T-helper 17 cell (primary cell): ENCODE results near the gene TMEM212. TPM values are rescaled to one million over a fixed set of nuclear protein-coding genes. Genes with fewer than 3 reads are reported as not detected.
"Not testable (repeated sequence)": the region's sequence is repeated elsewhere in the genome, so short reads cannot be mapped to it uniquely, and the experiment has no call there.

ENCODE experiments used
- ATAC-seq: fragments of 150-1000 bp; cut with Tn5 transposase; 2 replicates; pipeline ENCODE4 v1.10.0; 2021; ENCODE audit warnings: mild to moderate bottlenecking, moderate library complexity
- DNase-seq, 3 donors: peaks; one replicate each; pipeline versions ENCODE4 v3.0.0 to v3.0.0-alpha.2; 2020 to 2021
- H3K9me3 ChIP-seq: one replicate; pipeline ENCODE4 v1.7.0; 2013; ENCODE audit warnings: low read length, mild to moderate bottlenecking; ENCODE audit not compliant: control insufficient read depth, poor library complexity, severe bottlenecking
- H3K27ac Mint-ChIP-seq: one replicate; pipeline ENCODE4 v1.8.0; 2022; ENCODE audit warnings: mild to moderate bottlenecking, moderate library complexity, mixed read lengths
- H3K27me3 Mint-ChIP-seq: one replicate; pipeline ENCODE4 v1.8.0; 2022; ENCODE audit warnings: mixed read lengths
- H3K36me3 Mint-ChIP-seq: one replicate; pipeline ENCODE4 v1.8.0; 2022; ENCODE audit warnings: low read depth, mixed read lengths
- H3K4me1 Mint-ChIP-seq: one replicate; pipeline ENCODE4 v1.8.0; 2022; ENCODE audit warnings: mild to moderate bottlenecking, mixed read lengths
- H3K4me3 Mint-ChIP-seq: one replicate; pipeline ENCODE4 v1.8.0; 2022; ENCODE audit warnings: mild to moderate bottlenecking, moderate library complexity, mixed read lengths
- total RNA-seq, 4 donors: library from RNA in 2 of 4; stranded (reverse) in 2 of 4; gene quantifications; one replicate each; pipeline ENCODE4 v1.2.3 and lab custom pipeline; 2022 to 2026

TMEM212 gene
- total RNA-seq, 2 donors from 2014 or later, result not detected

GRCh38 chr3:171904829-171905228, 61.7 kb downstream of the TMEM212 start:
- H3K27ac Mint-ChIP-seq, result no peak overlapping the region
- H3K4me3 Mint-ChIP-seq, result no peak overlapping the region
- peaks cover 26% of the 10 kb centered on the region for H3K27me3 Mint-ChIP-seq
- ATAC-seq, result no peak
- H3K4me1 Mint-ChIP-seq, result no peaks in the 10 kb centered on the region
- H3K9me3 ChIP-seq, result no peaks in the 10 kb centered on the region
- peaks cover 3% of the 10 kb centered on the region for H3K36me3 Mint-ChIP-seq
- no peak for DNase-seq

- not testable (repeated sequence) for H3K27ac Mint-ChIP-seq, H3K4me3 Mint-ChIP-seq, H3K4me1 Mint-ChIP-seq, H3K9me3 ChIP-seq, H3K36me3 Mint-ChIP-seq, ATAC-seq, DNase-seq
- H3K27me3 Mint-ChIP-seq, result peaks cover 13% of the 10 kb centered on the region
Measured at GRCh38 chr3:171906503-171906902, 63.4 kb downstream of the TMEM212 start.

DNA sequence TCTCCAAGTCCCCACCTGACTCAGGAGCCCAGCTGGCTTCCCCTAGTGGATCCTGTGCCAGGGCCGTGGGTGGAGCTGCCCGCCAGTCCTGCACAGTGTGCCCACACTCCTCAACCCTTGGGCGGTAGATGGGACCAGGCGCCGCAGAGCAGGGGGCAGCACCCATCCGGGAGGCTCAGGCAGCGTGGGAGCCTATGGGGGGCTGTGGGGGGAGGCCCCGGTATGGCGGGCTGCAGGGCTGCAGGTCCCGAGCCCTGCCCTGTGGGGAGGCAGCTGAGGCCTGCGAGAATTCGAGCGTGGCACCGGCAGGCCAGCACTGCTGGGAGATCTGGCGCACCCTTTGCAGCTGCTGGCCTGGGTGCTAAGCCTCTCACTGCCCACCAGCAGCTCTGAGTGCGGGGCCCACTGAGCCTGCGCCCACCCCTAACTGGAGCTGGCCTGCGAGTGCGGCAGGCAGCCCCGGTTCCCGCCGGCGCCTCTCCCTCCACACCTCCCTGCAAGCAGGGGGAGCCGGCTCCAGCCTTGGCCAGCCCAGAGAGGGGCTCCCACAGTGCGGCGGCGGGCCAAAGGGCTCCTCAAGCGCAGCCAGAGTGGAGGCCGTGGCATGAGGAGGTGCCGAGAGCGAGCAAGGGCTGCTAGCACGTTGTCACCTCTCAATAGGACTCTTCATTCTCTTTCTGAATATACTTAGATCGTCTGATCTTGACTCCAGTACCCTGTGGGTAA, 64.0 kb downstream of the TMEM212 start:
- Mint-ChIP-seq H3K27me3 (peaks cover 7% of the 10 kb centered on the region), H3K27ac (no peak overlapping the region), H3K4me1 (no peaks in the 10 kb centered on the region), H3K36me3 (no peaks in the 10 kb centered on the region), H3K4me3 (no peak overlapping the region)
- DNase-seq, result no peak
- H3K9me3 ChIP-seq, result no peaks in the 10 kb centered on the region
- no peak for ATAC-seq

- H3K4me1 Mint-ChIP-seq, result no peaks in the 10 kb centered on the region
- DNase-seq, result no peak
- H3K9me3 ChIP-seq, result no peaks in the 10 kb centered on the region
- no peak overlapping the region for H3K27ac Mint-ChIP-seq
- ATAC-seq, result no peak
- peaks cover 5% of the 10 kb centered on the region for H3K27me3 Mint-ChIP-seq
- no peaks in the 10 kb centered on the region for H3K36me3 Mint-ChIP-seq
- no peak overlapping the region for H3K4me3 Mint-ChIP-seq
Measured at GRCh38 chr3:171907761-171908160, 64.6 kb downstream of the TMEM212 start.

DNA sequence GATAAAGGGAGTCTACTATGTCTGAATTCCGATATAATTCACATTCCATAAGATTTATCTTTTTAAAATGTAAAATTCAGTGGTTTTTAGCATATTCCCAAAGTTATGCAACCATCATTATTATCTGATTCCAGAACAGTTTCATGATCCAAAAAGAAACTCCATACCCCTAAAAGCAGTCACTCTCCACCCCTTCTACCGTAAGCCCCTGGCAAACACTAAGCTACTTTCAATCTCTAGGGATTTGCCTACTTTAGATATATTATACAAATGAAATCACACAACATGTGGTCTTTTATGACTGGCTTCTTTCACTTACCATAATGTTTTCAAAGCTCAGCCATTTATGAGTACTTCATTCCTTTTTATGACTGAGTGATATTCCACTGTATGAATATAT, 65.6 kb downstream of the TMEM212 start:
- Mint-ChIP-seq H3K4me1 (no peaks in the 10 kb centered on the region), H3K27me3 (peaks cover 1% of the 10 kb centered on the region), H3K27ac (no peak overlapping the region), H3K4me3 (no peak overlapping the region), H3K36me3 (no peaks in the 10 kb centered on the region)
- H3K9me3 ChIP-seq, result no peaks in the 10 kb centered on the region
- DNase-seq (no peak), ATAC-seq (no peak)

Other genes with a start within 250 kb of the TMEM212 start
- 1 to 10 TPM; 6.2 to 9.4 TPM for gene PLD1, start 32.9 kb upstream of the TMEM212 start, total RNA-seq
- 10 to 100 TPM; 27.0 to 41.6 TPM for gene FNDC3B, start 196.2 kb downstream of the TMEM212 start, total RNA-seq